Amniotic stem cell (primary cell): Measurements from ENCODE around the gene ABCA4.
A peak's percentile ranks its signal among the peaks of the same experiment; 100 is the strongest.

Source experiments
- DNase-seq: peaks from one replicate; lab custom pipeline; 2025; lab: John Stamatoyannopoulos, UW

ABCA4 gene

GRCh38 chr1:94027721-94028515 is 93.0 kb downstream of the ABCA4 start:
- no peak for DNase-seq

DNA sequence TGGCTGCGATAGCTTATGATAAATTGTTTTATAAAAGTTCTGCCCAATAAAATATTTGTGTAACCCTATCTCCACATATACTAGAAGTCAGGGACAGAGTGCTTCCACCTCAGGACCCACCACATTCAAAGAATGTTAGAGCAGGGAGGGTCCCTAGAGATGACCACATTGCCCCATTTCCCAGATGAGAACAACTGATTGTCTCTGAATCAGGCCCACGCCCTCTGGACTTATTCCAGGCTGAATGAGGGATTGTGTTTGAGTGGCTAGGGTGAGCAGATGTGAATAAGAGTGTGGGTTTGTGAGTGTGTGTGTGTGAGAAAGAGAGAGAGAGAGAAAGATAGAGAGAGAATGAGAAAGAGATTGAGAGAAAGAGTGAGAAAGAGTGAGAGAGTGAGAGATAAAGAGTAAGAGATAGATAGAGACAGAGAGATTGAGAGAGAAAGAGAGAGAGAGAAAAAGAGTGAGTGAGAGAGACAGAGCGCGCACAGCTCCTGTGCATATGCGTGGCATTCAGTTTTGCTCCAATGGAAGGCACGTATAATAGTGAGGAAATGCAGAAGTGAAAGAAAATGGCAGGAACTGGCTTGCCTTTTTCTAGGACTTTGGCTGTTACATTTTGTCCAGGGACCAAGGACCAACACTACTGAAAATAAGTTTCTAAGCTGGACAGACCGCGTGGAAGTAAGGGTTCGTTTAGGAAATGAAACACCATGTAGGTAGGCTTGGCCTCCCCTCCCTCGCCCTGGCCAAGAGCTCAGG is 94.1 kb downstream of the ABCA4 start:
- DNase-seq: no peak

- peak; percentile 74 for DNase-seq
Measured at GRCh38 chr1:94025383-94026340, 95.3 kb downstream of the ABCA4 start.

DNA sequence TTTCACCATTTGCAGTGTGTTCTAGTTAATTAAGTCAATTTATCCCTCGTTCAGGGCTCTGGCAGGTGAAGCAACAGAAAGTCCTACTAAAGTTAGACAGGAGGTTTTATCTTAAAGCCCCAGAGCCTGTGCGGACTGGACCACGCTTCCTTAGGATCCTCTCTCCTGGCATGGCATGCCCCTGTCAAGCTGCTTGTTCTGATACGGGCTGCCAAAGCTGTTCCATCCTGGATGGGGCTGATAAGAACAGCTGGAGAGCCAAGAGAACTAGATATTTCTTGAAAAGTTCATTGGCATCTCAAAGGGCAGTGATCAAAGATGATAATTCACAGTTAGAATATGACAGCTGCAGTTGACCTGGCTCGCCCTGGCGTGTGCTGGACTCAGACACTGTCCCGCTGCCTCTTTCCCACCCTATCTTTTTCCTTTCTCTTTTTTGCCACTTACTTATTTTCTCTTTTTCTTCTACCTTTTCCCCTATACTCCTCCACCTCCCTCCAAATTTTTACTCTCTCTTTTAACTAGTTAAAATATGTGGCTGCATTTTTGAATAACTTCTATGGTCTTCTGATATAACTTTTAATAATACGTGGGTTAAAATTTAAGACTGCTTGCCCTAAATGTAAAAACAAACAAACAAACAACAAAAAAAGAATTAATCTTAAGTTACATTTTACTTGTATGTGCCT is 96.7 kb downstream of the ABCA4 start:
- no peak for DNase-seq

- peak; percentile 71 for DNase-seq
Measured at GRCh38 chr1:94022471-94023189, 98.3 kb downstream of the ABCA4 start.

GRCh38 chr1:94020764-94021579 is 100.0 kb downstream of the ABCA4 start:
- no peak for DNase-seq

- no peak for DNase-seq
Measured at GRCh38 chr1:94019327-94019726, 101.6 kb downstream of the ABCA4 start.

- no peak for DNase-seq
Measured at GRCh38 chr1:94017155-94017829, 103.7 kb downstream of the ABCA4 start.

DNA sequence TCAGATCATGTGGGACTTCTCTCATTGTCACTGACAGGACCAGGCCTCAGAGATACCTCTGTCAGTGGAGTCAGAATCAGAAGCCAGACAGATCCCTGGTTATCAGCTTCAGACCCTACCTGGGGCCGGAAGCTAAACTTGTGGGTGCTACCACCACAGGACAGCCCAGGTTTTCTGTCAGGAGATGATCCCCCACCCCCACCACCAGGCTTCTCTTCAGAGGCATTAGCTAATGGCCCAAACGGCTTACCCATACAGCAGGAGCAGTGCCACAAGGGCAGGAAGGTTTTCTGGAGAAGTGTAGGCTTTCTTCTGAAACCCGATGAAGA is 105.5 kb downstream of the ABCA4 start:
- no peak for DNase-seq

DNA sequence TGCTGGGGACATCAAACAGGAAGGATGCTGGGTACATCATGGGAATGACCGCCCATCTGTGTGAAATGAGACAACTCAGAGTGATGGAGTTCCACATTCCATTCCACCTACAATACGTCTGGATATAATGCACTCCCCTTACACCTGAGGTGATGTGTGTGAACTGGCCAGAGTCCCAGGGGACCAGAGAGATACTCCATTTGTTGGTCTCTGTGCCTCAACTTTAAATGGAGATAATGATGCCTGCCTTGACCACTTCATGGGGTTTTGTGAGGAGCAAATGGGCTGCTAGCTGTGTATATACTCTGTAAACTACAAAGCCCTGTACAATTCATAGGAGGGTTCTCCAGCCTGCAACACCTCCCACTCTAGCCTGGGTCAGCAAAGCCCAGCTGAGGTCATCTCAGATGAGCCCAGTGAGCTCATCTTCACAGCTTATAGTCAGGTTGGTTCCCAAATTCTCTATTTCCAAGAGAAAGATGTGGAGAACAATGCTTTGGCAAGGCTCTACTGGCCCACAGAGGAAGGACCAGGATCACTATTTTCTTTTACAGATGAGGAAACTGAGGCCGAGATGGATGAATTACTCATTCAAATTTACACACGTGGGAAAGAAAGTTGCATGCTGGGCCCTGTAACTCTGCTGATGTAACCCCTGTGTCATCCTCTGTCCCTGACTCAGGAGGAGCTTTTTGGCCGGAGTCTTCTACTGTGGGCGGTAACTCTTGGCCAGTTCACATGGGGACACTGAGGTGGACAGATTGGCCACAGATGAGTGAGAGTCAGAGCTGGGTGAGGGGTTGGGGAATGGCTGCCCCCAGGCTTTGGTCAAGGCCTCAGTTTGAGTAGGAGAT is 106.1 kb downstream of the ABCA4 start:
- no peak for DNase-seq

DNA sequence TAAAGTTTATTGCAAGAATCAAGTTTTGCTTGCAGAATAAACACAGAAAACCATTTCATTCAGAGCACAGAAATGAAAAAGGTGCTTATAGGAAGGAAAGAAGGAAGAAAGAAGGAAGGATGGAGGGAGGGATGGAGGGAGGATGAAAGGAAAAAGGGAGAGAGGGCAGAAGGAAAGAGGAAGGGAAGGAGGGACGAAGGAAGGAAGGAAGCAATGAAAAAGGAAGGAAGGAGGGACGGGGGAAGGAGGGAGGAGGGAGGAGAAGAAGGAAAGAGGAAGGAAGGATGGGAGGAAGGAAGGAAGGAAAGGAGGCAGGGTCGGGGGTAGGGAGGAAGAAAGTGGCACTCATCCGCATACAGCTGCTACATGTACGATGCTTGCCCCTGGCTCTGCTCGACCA is 106.9 kb downstream of the ABCA4 start:
- no peak for DNase-seq

DNA sequence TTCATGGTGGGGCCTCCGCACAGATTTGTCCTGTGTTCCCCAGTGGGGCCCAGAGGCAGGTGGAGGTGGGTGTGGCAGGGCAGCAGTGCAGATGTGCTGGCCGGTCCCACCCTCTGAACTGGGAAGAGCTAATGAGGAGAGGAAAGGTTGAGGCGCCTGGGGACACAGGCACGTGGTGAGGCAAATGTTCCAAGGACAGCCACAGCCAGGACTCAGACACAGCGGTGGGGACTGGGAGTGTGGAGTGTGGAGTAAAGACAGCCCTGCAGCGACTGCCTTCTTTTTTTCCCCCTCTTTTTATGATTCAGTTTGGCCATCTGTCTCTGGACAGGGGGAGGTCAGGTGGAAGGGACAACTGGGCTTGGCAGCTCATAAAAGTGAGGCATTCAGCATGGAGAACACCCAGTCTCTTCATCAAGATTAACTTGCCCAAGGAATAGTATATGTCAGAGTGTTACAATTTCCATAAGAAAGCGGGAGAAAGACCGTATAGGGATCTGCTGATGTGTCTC is 107.5 kb downstream of the ABCA4 start:
- DNase-seq: no peak

DNA sequence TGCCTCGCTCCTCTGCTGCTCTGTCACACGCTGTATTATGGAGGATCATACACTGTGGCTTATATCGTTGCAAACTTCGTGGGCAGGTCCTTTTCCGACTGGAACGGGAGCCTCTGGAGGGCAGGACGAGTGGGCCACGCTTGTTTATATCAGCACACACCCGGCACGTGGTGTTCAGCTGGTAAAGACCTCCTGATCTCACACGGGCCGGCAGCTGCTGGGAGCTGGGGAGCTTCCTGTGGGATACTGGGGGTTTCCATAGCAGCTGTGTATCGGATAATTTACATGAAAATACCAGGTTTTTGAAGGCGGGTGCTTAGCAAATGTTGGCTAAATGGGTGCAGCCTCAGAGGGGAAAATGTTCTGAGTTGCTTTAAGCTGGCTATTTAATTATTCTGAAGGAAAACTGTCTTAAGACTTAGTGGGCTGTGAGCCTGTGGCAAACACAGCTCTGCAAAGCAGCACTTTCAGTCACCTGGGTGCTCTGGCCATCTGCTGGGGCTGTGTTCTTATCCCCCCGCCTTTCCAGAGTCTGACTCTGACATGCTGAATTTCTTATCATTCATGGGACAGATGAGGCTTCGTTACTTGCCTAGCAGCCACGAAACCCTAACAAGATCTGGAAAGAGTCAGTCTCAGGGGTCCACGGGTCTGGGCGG is 108.1 kb downstream of the ABCA4 start:
- DNase-seq: no peak

- DNase-seq: no peak
Measured at GRCh38 chr1:94011709-94012595, 109.0 kb downstream of the ABCA4 start.

DNA sequence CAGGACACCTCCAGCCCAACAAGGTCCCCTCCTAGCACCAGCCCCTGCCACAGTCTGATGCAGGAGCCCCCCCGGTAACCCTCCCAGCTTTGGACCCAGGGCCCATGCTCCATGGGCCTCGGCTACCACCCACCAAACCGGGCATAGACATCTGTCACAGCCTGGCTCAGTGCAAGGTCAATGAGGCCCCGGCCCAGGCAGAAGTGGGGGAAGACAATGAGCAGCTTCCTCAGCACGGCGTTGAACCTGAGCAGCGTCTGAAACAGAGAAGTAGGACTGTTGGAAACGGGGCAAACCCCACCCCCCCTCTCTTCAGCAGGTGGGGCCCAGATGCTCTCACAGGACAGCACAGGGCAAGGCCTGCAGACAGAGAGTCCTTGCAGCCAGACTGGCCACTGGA is 109.8 kb downstream of the ABCA4 start:
- no peak for DNase-seq

GRCh38 chr1:94009304-94009703 is 111.6 kb downstream of the ABCA4 start:
- DNase-seq: no peak

DNA sequence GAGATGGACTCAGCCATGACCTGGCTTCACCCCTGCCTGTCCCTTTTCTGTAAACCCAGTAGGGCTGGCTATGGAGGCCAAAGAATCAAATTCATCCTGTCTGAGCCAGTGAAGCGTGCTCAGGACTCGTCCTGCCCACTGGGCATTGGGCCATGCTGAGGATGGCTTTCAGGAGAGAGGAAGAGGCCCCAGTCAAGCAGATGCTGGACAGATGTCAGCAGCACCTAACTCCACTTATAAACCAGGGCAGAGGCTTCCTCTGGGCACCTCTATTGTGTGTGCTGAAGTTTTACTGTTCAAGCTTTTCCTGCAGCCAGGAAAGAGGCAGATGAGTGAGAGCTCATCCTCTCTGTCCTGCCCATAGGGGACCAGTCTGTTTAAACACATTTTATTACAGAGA is 114.3 kb downstream of the ABCA4 start:
- no peak for DNase-seq
